Body of pancreas (tissue), 4 donors: ENCODE results near the gene PDLIM5. TPM values are rescaled to one million over a fixed set of nuclear protein-coding genes. Genes with fewer than 3 reads are reported as not detected.

Source experiments
- ATAC-seq: fragments of 150-250 bp; one replicate; pipeline ENCODE4 v1.9.1; 2016
- DNase-seq, 4 donors: peaks; one replicate each; pipeline ENCODE4 v3.0.0-alpha.2; 2019
- H3K27ac ChIP-seq, 4 donors: fragments of 200-600 bp; sonication (generic); 1 replicate in 3 of 4; 2 replicates in 1 of 4; pipeline versions ENCODE4 v1.5.1 to v1.6.1; 2016 to 2019; ENCODE audit warnings: mild to moderate bottlenecking in 1 of 4, mixed read lengths in 1 of 4, moderate library complexity in 1 of 4
- H3K27me3 ChIP-seq, 2 donors: fragments of 200-600 bp; sonication (generic); one replicate each; pipeline ENCODE4 v1.6.0; 2016; ENCODE audit warnings: mild to moderate bottlenecking in 1 of 2
- H3K36me3 ChIP-seq, 2 donors: fragments of 200-600 bp; sonication (generic); replicated peaks in 1 of 2; 2 replicates each; pipeline ENCODE4 v1.5.1; 2016; ENCODE audit warnings: low read depth in 2 of 2; ENCODE audit not compliant: insufficient read depth in 1 of 2
- H3K4me1 ChIP-seq: fragments of 200-600 bp; sonication (generic); one replicate; pipeline ENCODE4 v1.6.0; 2016
- H3K4me3 ChIP-seq, 2 donors: fragments of 200-600 bp; sonication (generic); 1 replicate in 1 of 2; 2 replicates in 1 of 2; pipeline ENCODE4 v1.5.1; 2016 to 2019
- H3K9me3 ChIP-seq, 3 donors: fragments of 200-600 bp; sonication (generic); 1 replicate in 2 of 3; 2 replicates in 1 of 3; pipeline ENCODE4 v1.5.1; 2016
- POLR2A ChIP-seq, 3 donors: fragments of 450-650 bp; IDR thresholded peaks; one replicate each; pipeline ENCODE4 v1.6.1; 2016; ENCODE audit warnings: antibody characterized with exemption in 3 of 3, mild to moderate bottlenecking in 2 of 3
- WGBS, 2 donors: methylation state at CpG; one replicate each; pipeline ENCODE4 v1.1.5; 2017; 5-methylcytosine and 5-hydroxymethylcytosine counted together
- intact Hi-C: fragments of 100-400 bp; cut with DNase I; formaldehyde crosslinking; loops from one replicate; pipeline ENCODE4 v1.15.1; 2023
- total RNA-seq, 2 donors: library from RNA; depleted of rRNA; stranded (reverse); fragments of >200 nt; gene quantifications; one replicate each; pipeline ENCODE4 v1.1.0, GENCODE V29; 2016
- TF ChIP-seq, protein P1 (sequence below), 7 experiments: fragments of 450-650 bp in 4 of 7; fragments of 200-600 bp in 3 of 7; sonication (generic) in 3 of 7; IDR thresholded peaks; one replicate each; pipeline ENCODE4 v1.5.1; 2016 to 2019; ENCODE audit warnings: antibody characterized with exemption in 7 of 7

The PDLIM5 gene
- total RNA-seq, 2 donors from 2014 or later, result 44.2 to 70.3 TPM

DNA sequence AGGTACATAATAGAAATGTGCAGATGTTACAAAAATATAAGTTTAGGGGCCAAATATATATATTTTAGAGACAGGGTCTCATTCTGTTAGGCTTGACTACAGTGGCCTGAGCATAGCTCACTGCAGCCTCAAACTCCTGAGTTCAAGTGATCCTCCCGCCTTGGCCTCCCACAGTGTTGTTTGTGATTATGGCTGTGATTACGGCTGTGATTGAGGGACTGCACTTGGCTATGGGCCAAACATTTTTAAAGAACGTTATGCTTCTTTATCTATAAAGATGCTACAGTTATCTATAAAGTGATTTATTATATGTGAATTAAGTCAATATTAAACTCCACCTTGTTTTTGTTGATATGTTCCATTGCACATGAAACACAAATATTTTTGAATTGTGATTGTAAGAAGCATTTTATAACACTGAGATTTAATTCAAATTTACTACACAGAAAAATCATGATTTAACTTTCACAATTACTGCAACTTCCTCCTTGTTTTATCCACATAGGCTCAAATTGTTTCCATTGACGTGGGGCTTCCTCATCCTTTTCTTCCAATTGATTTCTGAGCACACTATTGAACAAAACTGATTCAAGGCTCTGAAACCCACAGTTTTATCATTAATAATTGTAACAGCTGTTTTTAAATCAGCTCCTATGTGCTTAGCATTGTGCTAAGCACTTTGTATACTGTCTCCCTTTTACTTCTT lies 237.6 kb downstream of the PDLIM5 start:
- ATAC-seq (no peak), DNase-seq (no peak)
- intact Hi-C loops, result no loop called here
- WGBS, 2 donors, result 58 to 67% methylated on average over 4 of the region's 4 CpGs
- no peak overlapping the region for H3K27ac ChIP-seq
- H3K27me3 ChIP-seq, result no peaks in the 10 kb centered on the region
- no peaks in the 10 kb centered on the region for H3K36me3 ChIP-seq
- no peak overlapping the region for H3K4me3 ChIP-seq
- H3K9me3 ChIP-seq, result no peaks in the 10 kb centered on the region
- no peaks in the 10 kb centered on the region for H3K4me1 ChIP-seq
- no peak for TF ChIP-seq POLR2A (IDR thresholded peaks at IDR 0.05)
- TF ChIP-seq, protein P1, sequence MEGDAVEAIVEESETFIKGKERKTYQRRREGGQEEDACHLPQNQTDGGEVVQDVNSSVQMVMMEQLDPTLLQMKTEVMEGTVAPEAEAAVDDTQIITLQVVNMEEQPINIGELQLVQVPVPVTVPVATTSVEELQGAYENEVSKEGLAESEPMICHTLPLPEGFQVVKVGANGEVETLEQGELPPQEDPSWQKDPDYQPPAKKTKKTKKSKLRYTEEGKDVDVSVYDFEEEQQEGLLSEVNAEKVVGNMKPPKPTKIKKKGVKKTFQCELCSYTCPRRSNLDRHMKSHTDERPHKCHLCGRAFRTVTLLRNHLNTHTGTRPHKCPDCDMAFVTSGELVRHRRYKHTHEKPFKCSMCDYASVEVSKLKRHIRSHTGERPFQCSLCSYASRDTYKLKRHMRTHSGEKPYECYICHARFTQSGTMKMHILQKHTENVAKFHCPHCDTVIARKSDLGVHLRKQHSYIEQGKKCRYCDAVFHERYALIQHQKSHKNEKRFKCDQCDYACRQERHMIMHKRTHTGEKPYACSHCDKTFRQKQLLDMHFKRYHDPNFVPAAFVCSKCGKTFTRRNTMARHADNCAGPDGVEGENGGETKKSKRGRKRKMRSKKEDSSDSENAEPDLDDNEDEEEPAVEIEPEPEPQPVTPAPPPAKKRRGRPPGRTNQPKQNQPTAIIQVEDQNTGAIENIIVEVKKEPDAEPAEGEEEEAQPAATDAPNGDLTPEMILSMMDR (IDR thresholded peaks at IDR 0.05), result no peak

DNA sequence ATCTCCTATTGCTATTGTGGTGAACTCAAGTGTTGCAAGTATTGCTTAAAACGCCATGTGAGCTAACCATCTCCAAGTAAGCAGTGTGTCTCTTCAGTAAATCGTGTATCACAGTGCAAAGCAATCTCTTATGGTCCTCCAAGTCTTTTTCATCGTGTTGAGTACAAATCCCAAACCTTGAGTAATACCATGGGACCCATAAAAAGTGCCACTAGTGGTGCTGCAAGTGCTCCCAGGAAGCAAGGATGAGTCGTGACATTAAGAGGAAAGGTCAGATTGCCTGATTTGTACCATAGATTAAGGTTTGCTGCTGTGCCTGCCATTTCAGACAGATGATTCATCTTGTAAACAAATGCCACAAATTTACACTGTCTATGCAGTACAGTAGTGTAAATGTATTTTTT lies 239.1 kb downstream of the PDLIM5 start:
- no peak for ATAC-seq

DNA sequence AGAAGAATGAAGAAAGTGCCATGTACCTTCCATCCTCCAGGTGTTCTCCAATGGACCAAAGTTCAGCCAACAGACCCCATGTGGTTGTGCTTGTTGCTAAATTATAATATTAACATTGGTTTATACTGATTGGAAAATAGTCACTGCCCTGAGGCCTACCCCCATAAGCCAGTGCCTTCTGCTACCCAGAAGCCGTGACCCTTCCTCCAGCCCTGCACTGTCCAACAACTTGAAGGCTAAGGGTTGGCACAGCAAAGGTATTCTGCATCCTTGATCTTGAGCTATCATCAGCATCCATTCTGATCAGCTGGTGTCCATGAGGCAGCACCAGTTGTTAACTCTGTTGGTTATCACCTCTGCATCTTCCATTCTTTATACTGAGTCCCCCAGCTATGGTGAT lies 239.8 kb downstream of the PDLIM5 start:
- no peak for DNase-seq
- H3K4me1 ChIP-seq, result no peaks in the 10 kb centered on the region
- WGBS, 2 donors, result 100% methylated on average over 1 of the region's 1 CpG
- no peaks in the 10 kb centered on the region for H3K36me3 ChIP-seq
- H3K4me3 ChIP-seq, result no peak overlapping the region
- intact Hi-C loops, result no loop called here
- H3K9me3 ChIP-seq, result no peaks in the 10 kb centered on the region
- no peaks in the 10 kb centered on the region for H3K27me3 ChIP-seq
- no peak overlapping the region for H3K27ac ChIP-seq
- TF ChIP-seq, protein P1 (IDR thresholded peaks at IDR 0.05), result no peak
- TF ChIP-seq POLR2A (IDR thresholded peaks at IDR 0.05), result no peak
- no peak for ATAC-seq

More for the DNA sequence above, 239.1 kb downstream of the PDLIM5 start:
- no peak for TF ChIP-seq POLR2A (IDR thresholded peaks at IDR 0.05)
- TF ChIP-seq, protein P1 (IDR thresholded peaks at IDR 0.05), result no peak
- no peaks in the 10 kb centered on the region for H3K9me3 ChIP-seq
- WGBS, 2 donors, result 55 to 62% methylated on average over 4 of the region's 4 CpGs
- no peak for DNase-seq
- intact Hi-C loops, result no loop called here
- no peak overlapping the region for H3K4me3 ChIP-seq
- H3K27me3 ChIP-seq, result no peaks in the 10 kb centered on the region
- no peaks in the 10 kb centered on the region for H3K36me3 ChIP-seq
- no peak overlapping the region for H3K27ac ChIP-seq
- H3K4me1 ChIP-seq, result no peaks in the 10 kb centered on the region

DNA sequence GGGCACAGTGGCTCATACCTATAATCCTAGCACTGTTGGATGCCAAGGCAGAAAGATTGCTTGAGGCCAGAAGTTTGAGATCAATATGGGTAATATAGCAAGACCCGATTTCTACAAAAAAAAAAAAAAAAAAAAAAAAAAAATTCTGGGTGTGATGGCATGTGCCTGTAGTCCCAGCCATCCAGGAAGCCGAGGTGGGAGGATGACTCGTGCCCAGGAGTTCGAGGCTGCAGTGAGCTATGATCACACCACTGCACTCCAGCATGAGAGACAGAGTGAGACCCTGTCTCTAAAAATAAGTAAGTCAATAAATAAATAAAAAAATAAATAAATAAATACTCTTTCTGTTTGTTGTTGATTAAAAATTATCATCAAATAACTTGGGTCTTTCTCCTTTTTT lies 243.6 kb downstream of the PDLIM5 start:
- ATAC-seq (no peak), DNase-seq (no peak)
- intact Hi-C loops, result no loop called here
- 76 to 78% methylated on average over 4 of the region's 4 CpGs for WGBS, 2 donors
- H3K27me3 ChIP-seq, result no peaks in the 10 kb centered on the region
- no peaks in the 10 kb centered on the region for H3K4me1 ChIP-seq
- H3K9me3 ChIP-seq, result no peaks in the 10 kb centered on the region
- TF ChIP-seq, protein P1 (IDR thresholded peaks at IDR 0.05), result no peak
- no peak for TF ChIP-seq POLR2A (IDR thresholded peaks at IDR 0.05)
- H3K4me3 ChIP-seq, result no peak overlapping the region
- no peaks in the 10 kb centered on the region for H3K36me3 ChIP-seq
- no peak overlapping the region for H3K27ac ChIP-seq

DNA sequence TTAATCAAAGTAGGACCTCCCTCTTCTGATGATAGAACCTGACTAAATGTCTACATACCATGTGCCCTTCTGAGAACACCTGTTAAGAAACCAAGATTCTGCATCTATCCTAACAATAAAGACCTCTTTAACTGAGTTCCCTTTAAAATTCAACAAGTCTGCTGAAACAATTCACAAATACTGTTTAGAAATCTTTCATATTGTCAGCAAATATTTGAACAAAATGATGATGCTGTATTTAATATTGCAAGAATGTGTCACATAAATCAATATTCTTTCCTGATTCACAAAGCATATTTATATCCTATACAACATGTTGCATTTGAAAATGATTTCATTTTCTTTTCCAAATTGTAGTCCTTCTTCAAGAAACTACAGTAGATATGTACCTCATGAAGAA lies 246.4 kb downstream of the PDLIM5 start:
- intact Hi-C loops, result no loop called here
- no peak for TF ChIP-seq POLR2A (IDR thresholded peaks at IDR 0.05)
- TF ChIP-seq, protein P1 (IDR thresholded peaks at IDR 0.05), result no peak
- Histone ChIP-seq H3K4me1 (no peaks in the 10 kb centered on the region), H3K27ac (no peak overlapping the region), H3K27me3 (no peaks in the 10 kb centered on the region), H3K4me3 (no peak overlapping the region), H3K9me3 (no peaks in the 10 kb centered on the region), H3K36me3 (no peaks in the 10 kb centered on the region)
- no peak for ATAC-seq
- no peak for DNase-seq
